Activated CD4-positive, alpha-beta T cell treated with anti-CD3 and anti-CD28 coated beads for 36 hours (primary cell): ENCODE data around the gene ARF5. TPM values are rescaled to one million over a fixed set of nuclear protein-coding genes. Genes with fewer than 3 reads are reported as not detected.

Experiments used
- ATAC-seq: fragments of 200-7000 bp; cut with Tn5 transposase; one replicate; pipeline ENCODE4 v1.10.0; 2021; ENCODE audit warnings: mild to moderate bottlenecking, moderate library complexity
- CTCF ChIA-PET: fragments of 350-600 bp; sonication (Branson Sonifier 250); formaldehyde crosslinking; loops from one replicate; lab custom pipeline; 2021; ENCODE audit warnings: antibody characterized with exemption; lab: Charles Lee
- POLR2A ChIA-PET: fragments of 350-600 bp; sonication (Branson Sonifier 250); formaldehyde crosslinking; loops from one replicate; lab custom pipeline; 2021; ENCODE audit warnings: antibody characterized with exemption, inconsistent platforms; lab: Charles Lee
- DNase-seq: peaks from one replicate; pipeline ENCODE4 v3.0.0-alpha.2; 2020
- H3K27ac Mint-ChIP-seq: one replicate; pipeline ENCODE4 v1.8.0; 2021; ENCODE audit warnings: mixed read lengths
- H3K27me3 Mint-ChIP-seq: one replicate; pipeline ENCODE4 v1.8.0; 2021; ENCODE audit warnings: mixed read lengths
- H3K36me3 Mint-ChIP-seq: one replicate; pipeline ENCODE4 v1.8.0; 2021; ENCODE audit warnings: low read depth, mixed read lengths
- H3K4me1 Mint-ChIP-seq: one replicate; pipeline ENCODE4 v1.8.0; 2021; ENCODE audit warnings: mixed read lengths
- H3K4me3 Mint-ChIP-seq: one replicate; pipeline ENCODE4 v1.8.0; 2021; ENCODE audit warnings: mild to moderate bottlenecking, moderate library complexity, mixed read lengths
- H3K9me3 Mint-ChIP-seq: one replicate; pipeline ENCODE4 v1.8.0; 2021; ENCODE audit warnings: low read depth, mixed read lengths
- intact Hi-C, 2 experiments: fragments of 100-400 bp; cut with DNase I in 1 of 2; cut with micrococcal nuclease in 1 of 2; formaldehyde crosslinking; loops; one replicate each; pipeline versions ENCODE4 v1.14.2 to v1.15.1; 2022 to 2024; cut with DNase I, micrococcal nuclease
- total RNA-seq, 2 experiments: library from RNA; stranded (reverse); gene quantifications; one replicate each; pipeline ENCODE4 v1.2.3, GENCODE V29; 2021

ARF5 gene
- total RNA-seq, 2 experiments from 2014 or later: 113 to 115 TPM

GRCh38 chr7:127616724-127617123 lies 28.5 kb downstream of the ARF5 start:
- intact Hi-C loops: no loop called here
- DNase-seq (no peak), ATAC-seq (no peak)
- H3K27ac Mint-ChIP-seq: no peak overlapping the region
- H3K9me3 Mint-ChIP-seq: no peaks in the 10 kb centered on the region
- H3K27me3 Mint-ChIP-seq: peaks cover 50% of the 10 kb centered on the region
- no peaks in the 10 kb centered on the region for H3K36me3 Mint-ChIP-seq
- H3K4me1 Mint-ChIP-seq: peaks cover 6% of the 10 kb centered on the region
- POLR2A ChIA-PET: no interaction called here
- CTCF ChIA-PET: no interaction called here
- H3K4me3 Mint-ChIP-seq: no peak overlapping the region

DNA sequence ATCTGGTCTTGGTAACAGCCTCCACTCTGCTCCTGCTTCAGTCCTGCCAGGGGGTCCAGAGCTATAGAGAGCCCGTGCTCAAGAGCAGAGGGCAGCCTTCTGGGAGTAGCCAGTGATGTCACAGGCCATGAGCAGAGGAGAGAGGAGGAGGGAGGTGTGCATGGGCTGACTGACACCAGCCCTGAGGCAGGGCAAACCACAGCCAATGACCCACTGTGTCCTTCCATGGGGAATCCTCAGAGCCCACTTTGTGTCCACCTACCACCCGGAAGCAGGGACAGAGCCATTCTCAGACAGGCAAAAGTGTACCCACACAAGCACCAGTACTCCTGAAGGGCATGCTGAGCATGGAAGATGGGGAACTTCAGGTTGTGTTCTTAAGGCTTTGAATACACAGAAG lies 29.8 kb downstream of the ARF5 start, which contains the start of gene PAX4:
TSS of gene PAX4 (minus strand) at position 101 of the 400 bp plus-strand sequence. CDS start 2,214 bp downstream, outside the sequence.
- Mint-ChIP-seq H3K4me3 (no peak within 1 kb of the TSS), H3K36me3 (no peaks in the 10 kb centered on the region), H3K27ac (no peak within 1 kb of the TSS), H3K27me3 (peaks cover 46% of the 10 kb centered on the region), H3K9me3 (no peaks in the 10 kb centered on the region), H3K4me1 (peaks cover 6% of the 10 kb centered on the region)
- DNase-seq (no peak), ATAC-seq (no peak)
- ChIA-PET POLR2A (no interaction called here), CTCF (no interaction called here)
- intact Hi-C loops: no loop called here

- peaks cover 6% of the 10 kb centered on the region for H3K4me1 Mint-ChIP-seq
- intact Hi-C loops: no loop called here
- ATAC-seq (no peak), DNase-seq (no peak)
- ChIA-PET POLR2A (no interaction called here), CTCF (no interaction called here)
- H3K27me3 Mint-ChIP-seq: peaks cover 48% of the 10 kb centered on the region
- H3K36me3 Mint-ChIP-seq: no peaks in the 10 kb centered on the region
- no peaks in the 10 kb centered on the region for H3K9me3 Mint-ChIP-seq
- H3K27ac Mint-ChIP-seq: no peak overlapping the region
- H3K4me3 Mint-ChIP-seq: no peak overlapping the region
Observed at GRCh38 chr7:127618775-127619174, 30.6 kb downstream of the ARF5 start.

DNA sequence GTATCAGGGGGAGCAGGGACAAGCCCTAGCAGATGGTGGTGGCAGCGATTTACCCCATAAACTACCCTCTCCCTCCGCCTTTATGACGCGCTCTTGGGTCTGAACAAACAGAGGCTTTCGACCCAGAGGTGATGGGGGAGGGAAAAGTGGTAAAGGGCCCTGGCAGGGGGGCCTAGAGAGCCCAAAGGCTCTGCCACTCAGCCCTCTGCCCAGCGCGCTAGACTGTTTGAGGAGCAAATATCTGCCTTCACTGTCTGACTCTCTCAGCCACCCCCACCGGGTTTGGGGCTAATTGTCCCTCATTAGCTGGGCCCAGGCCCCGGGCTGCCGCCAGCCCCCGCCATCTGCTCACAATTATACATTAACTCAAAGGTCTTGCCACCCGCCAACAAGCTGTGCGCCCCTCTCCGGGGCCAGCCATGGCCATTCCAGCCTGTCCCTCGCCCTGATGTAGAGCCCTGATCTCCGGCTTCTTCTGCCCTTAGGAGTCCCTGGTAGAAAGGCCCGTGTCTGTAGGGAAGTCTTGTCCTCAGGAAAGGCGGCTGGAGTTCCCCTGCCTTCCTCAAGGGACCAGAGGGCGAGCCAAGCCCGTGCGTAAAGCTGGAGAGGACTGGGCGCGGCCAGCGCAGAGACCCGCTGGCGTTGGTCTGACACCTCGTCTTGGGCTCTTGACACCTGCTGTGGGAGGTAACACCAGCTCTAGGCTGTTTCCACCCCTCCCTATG lies 31.6 kb downstream of the ARF5 start:
- Mint-ChIP-seq H3K4me1 (peaks cover 6% of the 10 kb centered on the region), H3K27me3 (peaks cover 51% of the 10 kb centered on the region), H3K9me3 (no peaks in the 10 kb centered on the region), H3K27ac (no peak overlapping the region), H3K36me3 (no peaks in the 10 kb centered on the region), H3K4me3 (no peak overlapping the region)
- ChIA-PET POLR2A (no interaction called here), CTCF (no interaction called here)
- ATAC-seq (no peak), DNase-seq (no peak)
- intact Hi-C loops: no loop called here

- ChIA-PET POLR2A (no interaction called here), CTCF (no interaction called here)
- Mint-ChIP-seq H3K4me1 (peaks cover 6% of the 10 kb centered on the region), H3K27ac (no peak overlapping the region), H3K27me3 (peaks cover 51% of the 10 kb centered on the region), H3K9me3 (no peaks in the 10 kb centered on the region), H3K4me3 (no peak overlapping the region), H3K36me3 (no peaks in the 10 kb centered on the region)
- intact Hi-C loops: no loop called here
- ATAC-seq (no peak), DNase-seq (no peak)
Observed at GRCh38 chr7:127620406-127621233, 32.4 kb downstream of the ARF5 start.

DNA sequence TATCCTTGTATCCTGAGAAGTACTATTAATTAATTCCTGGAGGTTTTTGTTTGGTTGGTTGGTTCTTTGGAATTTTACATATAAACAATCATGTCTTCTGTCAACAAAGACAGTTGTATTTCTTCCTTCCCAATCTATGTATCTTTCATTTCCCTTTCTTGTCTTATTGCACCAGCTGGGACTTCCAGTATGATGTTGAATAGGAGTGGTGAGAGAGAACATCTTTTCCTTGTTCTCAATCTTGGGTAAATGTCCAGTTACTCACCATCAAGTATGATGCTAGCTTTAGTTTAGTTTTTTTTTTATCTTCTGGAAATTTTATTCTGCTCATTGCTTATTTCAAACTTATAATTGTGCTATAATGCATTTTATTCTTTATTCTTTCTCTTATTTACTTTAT lies 37.1 kb downstream of the ARF5 start:
- Mint-ChIP-seq H3K36me3 (no peaks in the 10 kb centered on the region), H3K27ac (no peak overlapping the region), H3K4me1 (peaks cover 5% of the 10 kb centered on the region), H3K4me3 (no peak overlapping the region), H3K9me3 (no peaks in the 10 kb centered on the region), H3K27me3 (peaks cover 34% of the 10 kb centered on the region)
- ChIA-PET POLR2A (no interaction called here), CTCF (interaction anchor here (0.6 kb wide), 1 partner anchor 165 kb away, joined by 3 read pairs; no protein-coding TSS in a partner anchor)
- ATAC-seq (no peak), DNase-seq (no peak)
- intact Hi-C loops: no loop called here

DNA sequence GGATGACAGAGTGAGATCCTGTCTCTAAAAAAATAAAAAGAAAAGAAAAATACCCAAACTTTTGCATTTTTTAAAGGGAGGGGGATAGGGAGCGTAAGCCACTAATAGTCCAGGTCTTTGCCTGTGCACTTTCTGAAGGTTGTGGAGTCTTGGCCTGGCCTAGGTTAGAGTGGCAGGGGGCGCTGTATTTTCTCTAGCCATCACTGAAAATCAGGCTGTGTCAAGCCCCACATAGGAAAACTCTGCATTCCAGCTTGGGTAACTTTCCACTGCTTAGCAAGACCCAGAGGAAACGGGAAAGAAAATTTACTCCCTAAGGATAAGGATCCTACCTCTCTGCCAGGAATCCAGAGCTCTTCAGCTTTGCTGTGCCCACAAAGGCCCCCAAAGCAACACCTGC lies 40.2 kb downstream of the ARF5 start:
- Mint-ChIP-seq H3K27me3 (peaks cover 16% of the 10 kb centered on the region), H3K27ac (no peak overlapping the region), H3K4me1 (no peaks in the 10 kb centered on the region), H3K9me3 (no peaks in the 10 kb centered on the region), H3K36me3 (no peaks in the 10 kb centered on the region), H3K4me3 (no peak overlapping the region)
- intact Hi-C loops: no loop called here
- POLR2A ChIA-PET: no interaction called here
- ATAC-seq (no peak), DNase-seq (no peak)
- CTCF ChIA-PET: interaction anchor here (0.6 to 1.4 kb wide), 6 partner anchors 11 to 308 kb away, joined by 3 to 5 read pairs (median 4); no protein-coding TSS in a partner anchor

- intact Hi-C loops: no loop called here
- ATAC-seq (peak; percentile 81), DNase-seq (peak; percentile 67)
- no peak overlapping the region for H3K4me3 Mint-ChIP-seq
- ChIA-PET CTCF (interaction anchor here (0.6 to 1.4 kb wide), 6 partner anchors 10 to 309 kb away, joined by 3 to 5 read pairs (median 4); no protein-coding TSS in a partner anchor), POLR2A (interaction anchor here (1.0 kb wide), 1 partner anchor 37 kb away, joined by 4 read pairs; no protein-coding TSS in a partner anchor)
- H3K27me3 Mint-ChIP-seq: peaks cover 20% of the 10 kb centered on the region
- H3K9me3 Mint-ChIP-seq: no peaks in the 10 kb centered on the region
- H3K36me3 Mint-ChIP-seq: no peaks in the 10 kb centered on the region
- no peaks in the 10 kb centered on the region for H3K4me1 Mint-ChIP-seq
- H3K27ac Mint-ChIP-seq: no peak overlapping the region
Observed at GRCh38 chr7:127629268-127629854, 41.1 kb downstream of the ARF5 start.

DNA sequence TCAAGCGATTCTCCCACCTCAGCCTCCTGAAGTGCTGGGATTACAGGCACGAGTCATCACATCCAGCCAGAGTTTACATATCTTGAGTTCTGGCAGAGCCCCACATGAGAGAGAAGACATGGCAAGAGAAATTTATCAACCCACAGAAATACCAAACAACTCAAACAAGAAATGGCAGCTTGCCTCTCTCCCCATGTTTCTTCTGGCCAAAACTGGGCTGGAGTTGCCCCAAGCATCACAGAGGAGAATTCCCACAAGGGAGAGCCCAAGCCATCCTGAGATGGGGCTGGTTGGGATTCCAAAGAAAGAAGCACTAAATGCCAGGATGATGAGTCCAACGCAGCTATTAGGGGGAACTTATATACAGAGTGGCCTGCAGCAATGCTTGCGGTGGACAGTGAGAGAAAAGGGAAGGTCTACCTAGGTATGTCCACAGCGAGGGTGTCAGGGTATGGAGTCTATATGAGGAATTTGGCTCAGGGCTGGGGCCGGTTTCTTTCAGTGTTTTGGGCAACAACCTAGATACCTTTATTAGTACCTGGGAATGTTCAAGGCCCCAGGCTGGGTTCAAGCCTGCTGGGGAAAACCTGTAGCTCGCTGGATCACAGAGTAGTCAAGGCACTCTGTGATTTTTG lies 44.2 kb downstream of the ARF5 start:
- ChIA-PET POLR2A (interaction anchor here (0.5 kb wide), 1 partner anchor 110 kb away, joined by 8 read pairs; no protein-coding TSS in a partner anchor), CTCF (no interaction called here)
- DNase-seq: no peak
- no peak overlapping the region for H3K4me3 Mint-ChIP-seq
- no peak for ATAC-seq
- H3K9me3 Mint-ChIP-seq: no peaks in the 10 kb centered on the region
- no peak overlapping the region for H3K27ac Mint-ChIP-seq
- peaks cover 4% of the 10 kb centered on the region for H3K4me1 Mint-ChIP-seq
- intact Hi-C loops: no loop called here
- H3K27me3 Mint-ChIP-seq: peaks cover 19% of the 10 kb centered on the region
- no peaks in the 10 kb centered on the region for H3K36me3 Mint-ChIP-seq

- Mint-ChIP-seq H3K27me3 (peaks cover 26% of the 10 kb centered on the region), H3K27ac (no peak overlapping the region), H3K4me3 (no peak overlapping the region), H3K4me1 (peaks cover 4% of the 10 kb centered on the region), H3K9me3 (no peaks in the 10 kb centered on the region), H3K36me3 (no peaks in the 10 kb centered on the region)
- no peak for DNase-seq
- ChIA-PET CTCF (no interaction called here), POLR2A (no interaction called here)
- intact Hi-C loops: no loop called here
- no peak for ATAC-seq
Observed at GRCh38 chr7:127635659-127636285, 47.6 kb downstream of the ARF5 start.

- intact Hi-C loops: no loop called here
- POLR2A ChIA-PET: no interaction called here
- Mint-ChIP-seq H3K36me3 (no peaks in the 10 kb centered on the region), H3K4me3 (no peak overlapping the region), H3K4me1 (peaks cover 4% of the 10 kb centered on the region), H3K9me3 (no peaks in the 10 kb centered on the region), H3K27ac (no peak overlapping the region), H3K27me3 (peaks cover 27% of the 10 kb centered on the region)
- DNase-seq: no peak
- CTCF ChIA-PET: interaction anchor here (0.7 kb wide), 1 partner anchor 70 kb away, joined by 3 read pairs; no protein-coding TSS in a partner anchor
- no peak for ATAC-seq
Observed at GRCh38 chr7:127638197-127638596, 50.0 kb downstream of the ARF5 start.
